Calu3 (cell line): Measurements from ENCODE around the gene NRG3. TPM values are rescaled to one million over a fixed set of nuclear protein-coding genes. Genes with fewer than 3 reads are reported as not detected.
"Not testable (repeated sequence)": the region's sequence is repeated elsewhere in the genome, so short reads cannot be mapped to it uniquely, and the experiment has no call there.

ENCODE experiments used
- BruUV-seq: library from RNA; stranded (reverse); fragments of 400-500 nt; replicated peaks from 2 replicates; lab custom pipeline; 2021; lab: Mats Ljungman, UMichigan
- CTCF ChIA-PET: fragments of 300-600 bp; sonication (Branson Sonifier 250); formaldehyde crosslinking; loops from one replicate; lab custom pipeline; 2022; ENCODE audit warnings: antibody characterized with exemption; lab: Charles Lee
- DNase-seq: peaks from one replicate; pipeline ENCODE4 v3.0.0; 2022
- H3K27ac Mint-ChIP-seq: one replicate; pipeline ENCODE4 v1.8.0; 2022; ENCODE audit warnings: mixed read lengths; ENCODE audit not compliant: unreplicated experiment
- H3K27me3 Mint-ChIP-seq: one replicate; pipeline ENCODE4 v1.8.0; 2022; ENCODE audit warnings: mixed read lengths; ENCODE audit not compliant: unreplicated experiment
- H3K36me3 Mint-ChIP-seq: one replicate; pipeline ENCODE4 v1.8.0; 2022; ENCODE audit warnings: mild to moderate bottlenecking, moderate library complexity, mixed read lengths; ENCODE audit not compliant: insufficient read depth, unreplicated experiment
- H3K4me1 Mint-ChIP-seq: one replicate; pipeline ENCODE4 v1.8.0; 2022; ENCODE audit warnings: mild to moderate bottlenecking, low read depth, mixed read lengths; ENCODE audit not compliant: unreplicated experiment
- H3K4me3 Mint-ChIP-seq: one replicate; pipeline ENCODE4 v1.8.0; 2022; ENCODE audit warnings: mild to moderate bottlenecking, low read depth, moderate library complexity, mixed read lengths; ENCODE audit not compliant: unreplicated experiment
- H3K9me3 Mint-ChIP-seq: one replicate; pipeline ENCODE4 v1.8.0; 2022; ENCODE audit warnings: low read depth, mixed read lengths; ENCODE audit not compliant: unreplicated experiment
- CTCF ChIP-seq: fragments of 200-600 bp; IDR thresholded peaks from one replicate; pipeline ENCODE4 v1.8.0; 2022; ENCODE audit warnings: antibody characterized with exemption; ENCODE audit not compliant: unreplicated experiment
- intact Hi-C: fragments of 100-400 bp; cut with micrococcal nuclease; formaldehyde crosslinking; loops from one replicate; pipeline ENCODE4 v1.10.0; 2022; ENCODE audit not compliant: unreplicated experiment
- total RNA-seq: library from RNA; stranded (reverse); gene quantifications from 2 replicates; pipeline ENCODE4 v1.2.3, GENCODE V29; 2022

The NRG3 gene
- total RNA-seq, 1 experiment from 2014 or later, result 46.3 TPM

- no peak overlapping the region for H3K27ac Mint-ChIP-seq
Measured at GRCh38 chr10:82660986-82661385, 786.0 kb downstream of the NRG3 start.

GRCh38 chr10:82661701-82662100 is 786.7 kb downstream of the NRG3 start:
- DNase-seq, result no peak
- Mint-ChIP-seq H3K4me3 (no peak overlapping the region), H3K36me3 (no peaks in the 10 kb centered on the region), H3K4me1 (no peaks in the 10 kb centered on the region), H3K9me3 (no peaks in the 10 kb centered on the region), H3K27ac (no peak overlapping the region), H3K27me3 (no peaks in the 10 kb centered on the region)
- intact Hi-C loops, result no loop called here
- CTCF ChIA-PET, result no interaction called here
- TF ChIP-seq CTCF, result no peak
- BruUV-seq, result no TSS peak

More at GRCh38 chr10:82660986-82661385, 786.0 kb downstream of the NRG3 start:
- no peak for TF ChIP-seq CTCF
- H3K27me3 Mint-ChIP-seq, result no peaks in the 10 kb centered on the region
- H3K4me1 Mint-ChIP-seq, result no peaks in the 10 kb centered on the region
- H3K4me3 Mint-ChIP-seq, result no peak overlapping the region
- no peaks in the 10 kb centered on the region for H3K36me3 Mint-ChIP-seq
- DNase-seq, result no peak
- no peaks in the 10 kb centered on the region for H3K9me3 Mint-ChIP-seq
- intact Hi-C loops, result no loop called here
- BruUV-seq, result no TSS peak
- CTCF ChIA-PET, result no interaction called here

GRCh38 chr10:82668221-82668895 is 793.4 kb downstream of the NRG3 start:
- intact Hi-C loops, result loop anchor here (2.0 kb wide), 1 partner anchor 14 kb away; no protein-coding TSS in a partner anchor
- Mint-ChIP-seq H3K4me1 (peaks cover 1% of the 10 kb centered on the region), H3K27ac (no peak overlapping the region), H3K4me3 (no peak overlapping the region), H3K36me3 (peaks cover 3% of the 10 kb centered on the region), H3K9me3 (no peaks in the 10 kb centered on the region), H3K27me3 (no peaks in the 10 kb centered on the region)
- no peak for DNase-seq
- BruUV-seq, result no TSS peak
- TF ChIP-seq CTCF, result no peak
- CTCF ChIA-PET, result no interaction called here

- H3K9me3 Mint-ChIP-seq, result peaks cover 4% of the 10 kb centered on the region
- H3K4me3 Mint-ChIP-seq, result no peak overlapping the region
- BruUV-seq, result no TSS peak
- intact Hi-C loops, result no loop called here
- peaks cover 3% of the 10 kb centered on the region for H3K36me3 Mint-ChIP-seq
- CTCF ChIA-PET, result interaction anchor here (0.6 kb wide), 1 partner anchor 867 kb away, joined by 4 read pairs; no protein-coding TSS in a partner anchor
- TF ChIP-seq CTCF, result no peak
- peaks cover 13% of the 10 kb centered on the region for H3K4me1 Mint-ChIP-seq
- no peak overlapping the region for H3K27ac Mint-ChIP-seq
- no peak for DNase-seq
- no peaks in the 10 kb centered on the region for H3K27me3 Mint-ChIP-seq
Measured at GRCh38 chr10:82674036-82674435, 799.0 kb downstream of the NRG3 start.

- intact Hi-C loops, H3K36me3 Mint-ChIP-seq, CTCF ChIA-PET, DNase-seq, H3K27ac Mint-ChIP-seq, H3K9me3 Mint-ChIP-seq, H3K4me3 Mint-ChIP-seq, H3K27me3 Mint-ChIP-seq, BruUV-seq: not testable (repeated sequence)
- H3K4me1 Mint-ChIP-seq, result peaks cover 13% of the 10 kb centered on the region
Measured at GRCh38 chr10:82677932-82678331, 802.9 kb downstream of the NRG3 start.

- H3K9me3 Mint-ChIP-seq, H3K36me3 Mint-ChIP-seq, H3K27me3 Mint-ChIP-seq, CTCF ChIA-PET, DNase-seq, H3K4me3 Mint-ChIP-seq, intact Hi-C loops, BruUV-seq, H3K27ac Mint-ChIP-seq: not testable (repeated sequence)
- H3K4me1 Mint-ChIP-seq, result peaks cover 11% of the 10 kb centered on the region
Measured at GRCh38 chr10:82678451-82678850, 803.5 kb downstream of the NRG3 start.
